KMS-11 (cell line): ENCODE data around the gene KLHL29.

ENCODE experiments used
- H2AFZ ChIP-seq: fragments of 200-600 bp; sonication (generic); 2 replicates; pipeline ENCODE4 v1.6.1; 2016; ENCODE audit warnings: antibody characterized with exemption, mixed run types, low read depth
- H3K27ac ChIP-seq: fragments of 200-600 bp; sonication (generic); 2 replicates; pipeline ENCODE4 v1.6.1; 2016; ENCODE audit warnings: mild to moderate bottlenecking, mixed run types
- H3K27me3 ChIP-seq: fragments of 200-600 bp; sonication (generic); 2 replicates; pipeline ENCODE4 v1.6.1; 2017; ENCODE audit warnings: mild to moderate bottlenecking, low read depth, mixed run types, moderate library complexity; ENCODE audit not compliant: insufficient read depth
- H3K36me3 ChIP-seq: fragments of 200-600 bp; sonication (generic); 2 replicates; pipeline ENCODE4 v1.6.1; 2017; ENCODE audit warnings: mild to moderate bottlenecking, mixed run types; ENCODE audit not compliant: insufficient read depth
- H3K4me1 ChIP-seq: fragments of 200-600 bp; sonication (generic); 2 replicates; pipeline ENCODE4 v1.6.1; 2016; ENCODE audit warnings: mild to moderate bottlenecking, low read depth, mixed run types; ENCODE audit not compliant: poor library complexity, severe bottlenecking
- H3K4me2 ChIP-seq: fragments of 200-600 bp; sonication (generic); 2 replicates; pipeline ENCODE4 v1.7.0; 2016; ENCODE audit warnings: mild to moderate bottlenecking, mixed run types
- H3K4me3 ChIP-seq: fragments of 200-600 bp; sonication (generic); IDR thresholded peaks from 2 replicates; pipeline ENCODE4 v1.6.1; 2017; ENCODE audit warnings: low read depth, low read length, mixed read lengths; ENCODE audit not compliant: insufficient read depth
- H3K79me2 ChIP-seq: fragments of 200-600 bp; sonication (generic); 2 replicates; pipeline ENCODE4 v1.6.1; 2016; ENCODE audit warnings: low read depth, mixed run types; ENCODE audit not compliant: insufficient read depth
- H3K9ac ChIP-seq: fragments of 200-600 bp; sonication (generic); 2 replicates; pipeline ENCODE4 v1.6.1; 2016; ENCODE audit warnings: mild to moderate bottlenecking, mixed run types
- H4K20me1 ChIP-seq: fragments of 200-600 bp; sonication (generic); 2 replicates; pipeline ENCODE4 v1.6.1; 2016; ENCODE audit warnings: mild to moderate bottlenecking, mixed run types; ENCODE audit not compliant: insufficient read depth
- CTCF ChIP-seq: fragments of 200-600 bp; sonication (generic); conservative IDR thresholded peaks from 2 replicates; pipeline ENCODE4 v1.6.1; 2017; ENCODE audit warnings: low read depth, mild to moderate bottlenecking, antibody characterized with exemption, low read length, moderate library complexity, mixed read lengths

KLHL29 gene

GRCh38 chr2:23649303-23649702 lies 264.3 kb downstream of the KLHL29 start:
- H3K4me3 ChIP-seq = no peak overlapping the region
- H3K9ac ChIP-seq = no peak overlapping the region
- no peak overlapping the region for H2AFZ ChIP-seq
- no peaks in the 10 kb centered on the region for H3K27me3 ChIP-seq
- no peaks in the 10 kb centered on the region for H3K79me2 ChIP-seq
- H3K27ac ChIP-seq = no peak overlapping the region
- H4K20me1 ChIP-seq = no peaks in the 10 kb centered on the region
- no peak for TF ChIP-seq CTCF
- no peaks in the 10 kb centered on the region for H3K36me3 ChIP-seq
- no peak overlapping the region for H3K4me2 ChIP-seq
- H3K4me1 ChIP-seq = no peaks in the 10 kb centered on the region

- H3K4me3 ChIP-seq = no peak overlapping the region
These were observed 264.8 kb downstream of the KLHL29 start for GRCh38 chr2:23649819-23650218.

GRCh38 chr2:23651187-23652080 lies 266.5 kb downstream of the KLHL29 start:
- Histone ChIP-seq H3K36me3 (no peaks in the 10 kb centered on the region), H3K79me2 (no peaks in the 10 kb centered on the region), H4K20me1 (no peaks in the 10 kb centered on the region), H3K4me3 (no peak overlapping the region), H3K4me2 (no peak overlapping the region), H2AFZ (no peak overlapping the region), H3K27ac (no peak overlapping the region), H3K9ac (no peak overlapping the region), H3K27me3 (no peaks in the 10 kb centered on the region), H3K4me1 (no peaks in the 10 kb centered on the region)
- no peak for TF ChIP-seq CTCF

More at GRCh38 chr2:23649819-23650218, 264.8 kb downstream of the KLHL29 start:
- Histone ChIP-seq H3K4me2 (no peak overlapping the region), H4K20me1 (no peaks in the 10 kb centered on the region), H2AFZ (no peak overlapping the region), H3K79me2 (no peaks in the 10 kb centered on the region), H3K36me3 (no peaks in the 10 kb centered on the region), H3K4me1 (no peaks in the 10 kb centered on the region), H3K27ac (no peak overlapping the region), H3K27me3 (no peaks in the 10 kb centered on the region), H3K9ac (no peak overlapping the region)
- TF ChIP-seq CTCF = no peak

- Histone ChIP-seq H3K4me3 (no peak overlapping the region), H4K20me1 (no peaks in the 10 kb centered on the region)
- no peak for TF ChIP-seq CTCF
These were observed 268.3 kb downstream of the KLHL29 start for GRCh38 chr2:23653326-23653725.

More at GRCh38 chr2:23653326-23653725, 268.3 kb downstream of the KLHL29 start:
- Histone ChIP-seq H2AFZ (no peak overlapping the region), H3K27me3 (no peaks in the 10 kb centered on the region), H3K27ac (no peak overlapping the region), H3K4me1 (no peaks in the 10 kb centered on the region), H3K36me3 (no peaks in the 10 kb centered on the region), H3K9ac (no peak overlapping the region), H3K4me2 (no peak overlapping the region), H3K79me2 (no peaks in the 10 kb centered on the region)
